B cell (primary cell): ENCODE measurements around the gene ARHGEF26.

Source experiments
- CTCF ChIP-seq: fragments of 200-600 bp; IDR thresholded peaks from one replicate; pipeline ENCODE4 v1.8.0; 2022; ENCODE audit warnings: antibody characterized with exemption, mild to moderate bottlenecking
- EZH2 ChIP-seq: IDR thresholded peaks from 2 replicates; pipeline ENCODE4 v1.6.1; 2012; ENCODE audit warnings: borderline replicate concordance, low read depth, mild to moderate bottlenecking, moderate library complexity, low read length; ENCODE audit not compliant: insufficient read depth, poor library complexity, severe bottlenecking

GRCh38 chr3:154135511-154136173, 14.5 kb downstream of the ARHGEF26 start:
- no peak for TF ChIP-seq CTCF
- TF ChIP-seq EZH2: no peak
